GM13977 (cell line): ENCODE results near the gene DYRK1A.

Experiments
- DNase-seq: peaks from one replicate; pipeline ENCODE4 v3.0.0; 2012; ENCODE audit warnings: low spot score
- CTCF ChIP-seq: IDR thresholded peaks from 2 replicates; pipeline ENCODE4 v1.5.1; 2012; ENCODE audit warnings: mild to moderate bottlenecking, control low read depth; ENCODE audit not compliant: insufficient read depth; ENCODE audit errors: extremely low read depth, missing control alignments
- in situ Hi-C: fragments of 300-500 bp; cut with MboI; formaldehyde crosslinking; loops from one replicate; pipeline ENCODE4 v1.12.0; 2022; ENCODE audit warnings: low sequenced_read_pairs, low pct_unique_long_range_greater_than_20kb, mixed read lengths, inconsistent platforms; ENCODE audit not compliant: unreplicated experiment

Gene DYRK1A

GRCh38 chr21:37508341-37508740 is 141.8 kb downstream of the DYRK1A start:
- TF ChIP-seq CTCF: no peak

GRCh38 chr21:37509802-37510393 is 143.3 kb downstream of the DYRK1A start:
- DNase-seq: no peak
- in situ Hi-C loops: no loop called here
- no peak for TF ChIP-seq CTCF

More at GRCh38 chr21:37508341-37508740, 141.8 kb downstream of the DYRK1A start:
- DNase-seq: no peak
- in situ Hi-C loops: no loop called here

GRCh38 chr21:37511848-37512247 is 145.3 kb downstream of the DYRK1A start:
- TF ChIP-seq CTCF: no peak
- in situ Hi-C loops: no loop called here

GRCh38 chr21:37513383-37513782 is 146.8 kb downstream of the DYRK1A start:
- in situ Hi-C loops: no loop called here
- no peak for TF ChIP-seq CTCF
- DNase-seq: no peak

More at GRCh38 chr21:37511848-37512247, 145.3 kb downstream of the DYRK1A start:
- DNase-seq: no peak

- in situ Hi-C loops: no loop called here
- TF ChIP-seq CTCF: no peak
- no peak for DNase-seq
Observed at GRCh38 chr21:37514038-37514667, 147.6 kb downstream of the DYRK1A start.

- TF ChIP-seq CTCF: no peak
- no peak for DNase-seq
- in situ Hi-C loops: no loop called here
Observed at GRCh38 chr21:37516998-37517397, 150.4 kb downstream of the DYRK1A start.
